NT2/D1 (cell line): ENCODE measurements around the gene RDM1.

Experiments used
- DNase-seq: peaks from one replicate; pipeline ENCODE4 v3.0.0-alpha.2; 2011; ENCODE audit warnings: low read depth, low spot score
- H3K27me3 ChIP-seq: 2 replicates; pipeline ENCODE4 v1.6.0; 2011; ENCODE audit warnings: mild to moderate bottlenecking; ENCODE audit not compliant: insufficient read length, insufficient read depth
- H3K36me3 ChIP-seq: 2 replicates; pipeline ENCODE4 v1.6.1; 2011; ENCODE audit warnings: mild to moderate bottlenecking, low read length, mixed read lengths; ENCODE audit not compliant: insufficient read depth, insufficient read length
- H3K4me1 ChIP-seq: 2 replicates; pipeline ENCODE4 v1.5.1; 2011; ENCODE audit not compliant: insufficient read depth, insufficient read length
- H3K4me3 ChIP-seq: 2 replicates; pipeline ENCODE4 v1.5.1; 2011; ENCODE audit warnings: low read depth; ENCODE audit not compliant: insufficient read length
- H3K9ac ChIP-seq: 2 replicates; pipeline ENCODE4 v1.6.0; 2011; ENCODE audit warnings: low read depth; ENCODE audit not compliant: insufficient read length
- H3K9me3 ChIP-seq: 2 replicates; pipeline ENCODE4 v1.5.1; 2011; ENCODE audit warnings: mild to moderate bottlenecking, low read length; ENCODE audit not compliant: insufficient read depth
- SUZ12 ChIP-seq: IDR thresholded peaks from 2 replicates; pipeline ENCODE4 v1.6.1; 2011; ENCODE audit not compliant: insufficient read length, insufficient read depth; ENCODE audit errors: extremely low read depth
- YY1 ChIP-seq: IDR thresholded peaks from 2 replicates; pipeline ENCODE4 v1.6.1; 2011; ENCODE audit not compliant: insufficient read length, insufficient read depth
- ZNF274 ChIP-seq: IDR thresholded peaks from 2 replicates; pipeline ENCODE4 v1.6.1; 2011; ENCODE audit warnings: mild to moderate bottlenecking, low read depth, low read length

The RDM1 gene

DNA sequence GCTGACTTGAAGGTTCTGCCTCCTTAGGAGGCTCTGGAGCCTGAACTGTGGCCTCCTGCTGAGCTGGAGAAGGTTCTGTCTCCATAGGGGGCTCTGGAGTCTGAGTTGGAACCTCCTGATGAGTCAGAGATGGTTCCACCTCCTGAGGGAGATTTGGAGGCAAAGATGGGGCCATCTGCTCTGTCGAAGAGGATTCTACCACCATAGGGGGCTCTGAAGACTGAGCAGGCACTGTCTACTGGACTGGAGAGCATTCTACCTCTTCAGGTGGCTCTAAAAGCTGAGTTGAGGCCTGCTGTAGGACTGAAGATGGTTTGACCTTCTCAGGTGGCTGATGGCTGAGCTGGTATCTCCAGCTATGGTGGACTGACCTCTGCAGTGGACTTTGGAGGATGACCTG is 16.2 kb downstream of the RDM1 start:
- no peak for DNase-seq
- Histone ChIP-seq H3K9ac (no peak overlapping the region), H3K36me3 (no peaks in the 10 kb centered on the region), H3K4me3 (no peak overlapping the region), H3K27me3 (no peaks in the 10 kb centered on the region), H3K9me3 (0 out of 2 replicates have a peak, but pooled peaks cover 6% of the 10 kb centered on the region), H3K4me1 (no peaks in the 10 kb centered on the region)
- TF ChIP-seq SUZ12 (no peak), YY1 (no peak), ZNF274 (no peak)

DNA sequence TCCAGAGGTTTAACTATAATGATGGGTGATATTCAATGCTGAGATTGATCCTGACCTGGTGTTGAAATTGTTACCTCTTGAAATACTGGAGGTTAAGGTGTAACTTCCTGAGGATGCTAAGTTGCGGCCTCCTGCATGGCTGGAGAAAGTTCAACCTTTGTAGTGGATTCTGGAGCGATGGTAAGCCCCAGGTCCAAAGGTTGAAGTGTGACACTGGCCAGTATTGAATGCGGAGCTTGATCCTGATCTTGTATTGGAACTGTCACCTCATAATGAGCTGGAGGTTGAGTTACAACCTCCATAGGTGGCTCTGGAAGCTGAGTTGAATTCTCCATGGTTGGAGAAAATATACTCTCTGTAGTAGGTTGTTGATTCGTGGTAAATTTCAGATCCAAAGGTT is 17.0 kb downstream of the RDM1 start:
- H3K9me3 ChIP-seq, result 0 out of 2 replicates have a peak, but pooled peaks cover 6% of the 10 kb centered on the region
- no peaks in the 10 kb centered on the region for H3K36me3 ChIP-seq
- H3K9ac ChIP-seq, result no peak overlapping the region
- H3K4me1 ChIP-seq, result no peaks in the 10 kb centered on the region
- no peak for DNase-seq
- no peak overlapping the region for H3K4me3 ChIP-seq
- no peaks in the 10 kb centered on the region for H3K27me3 ChIP-seq
- TF ChIP-seq ZNF274, result no peak
- TF ChIP-seq SUZ12, result no peak
- TF ChIP-seq YY1, result no peak

DNA sequence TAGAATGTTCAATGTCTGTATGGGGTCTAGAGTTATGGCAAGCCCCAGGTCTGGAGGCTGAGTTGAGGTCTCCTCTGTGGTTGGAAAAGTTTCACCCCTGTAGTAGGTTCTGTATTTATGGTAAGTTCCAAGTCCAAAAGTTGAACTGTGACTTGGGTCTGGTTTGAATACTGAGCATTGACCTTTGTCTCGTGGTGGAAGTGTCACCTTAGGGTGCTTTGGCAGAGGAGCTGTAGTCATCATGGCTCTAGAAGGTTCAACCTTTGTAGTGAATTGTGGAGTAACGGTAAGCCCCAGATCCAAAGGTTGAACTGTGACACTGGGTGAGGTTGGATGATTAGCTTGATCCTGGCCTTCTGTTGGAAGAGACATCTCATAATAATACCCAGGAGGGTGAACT is 17.6 kb downstream of the RDM1 start:
- H3K4me3 ChIP-seq, result no peak overlapping the region
- no peaks in the 10 kb centered on the region for H3K36me3 ChIP-seq
- H3K9ac ChIP-seq, result no peak overlapping the region
- no peaks in the 10 kb centered on the region for H3K4me1 ChIP-seq
- no peak for DNase-seq
- 0 out of 2 replicates have a peak, but pooled peaks cover 6% of the 10 kb centered on the region for H3K9me3 ChIP-seq
- H3K27me3 ChIP-seq, result no peaks in the 10 kb centered on the region
- TF ChIP-seq SUZ12 (no peak), ZNF274 (no peak), YY1 (no peak)

GRCh38 chr17:35912339-35912912 is 18.1 kb downstream of the RDM1 start:
- H3K4me3 ChIP-seq, result no peak overlapping the region
- 0 out of 2 replicates have a peak, but pooled peaks cover 6% of the 10 kb centered on the region for H3K9me3 ChIP-seq
- no peaks in the 10 kb centered on the region for H3K27me3 ChIP-seq
- no peak for DNase-seq
- H3K4me1 ChIP-seq, result no peaks in the 10 kb centered on the region
- no peak for TF ChIP-seq ZNF274
- no peak for TF ChIP-seq YY1
- no peak for TF ChIP-seq SUZ12
- H3K9ac ChIP-seq, result no peak overlapping the region
- H3K36me3 ChIP-seq, result no peaks in the 10 kb centered on the region

DNA sequence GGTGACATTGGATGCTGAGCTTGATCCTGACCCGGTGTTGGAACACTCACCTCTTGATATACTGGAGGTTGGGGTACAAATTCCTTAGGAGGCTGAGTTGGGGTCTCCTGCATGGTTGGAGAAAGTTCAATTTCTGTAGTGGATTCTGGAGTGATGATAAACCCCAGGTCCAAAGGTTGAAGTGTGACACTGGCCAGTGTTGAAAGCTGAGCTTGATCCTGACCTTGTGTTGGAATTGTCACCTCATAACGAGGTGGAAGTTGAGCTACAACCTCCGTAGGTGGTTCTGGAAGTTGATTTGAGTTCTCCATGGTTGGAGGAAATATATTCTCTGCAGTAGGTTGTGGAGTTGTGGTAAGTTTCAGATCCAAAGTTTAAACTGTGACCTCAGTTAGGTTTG is 21.2 kb downstream of the RDM1 start:
- H3K4me1 ChIP-seq, result no peaks in the 10 kb centered on the region
- no peaks in the 10 kb centered on the region for H3K27me3 ChIP-seq
- no peak for DNase-seq
- no peak for TF ChIP-seq ZNF274
- no peak for TF ChIP-seq YY1
- no peak for TF ChIP-seq SUZ12
- no peak overlapping the region for H3K9ac ChIP-seq
- H3K36me3 ChIP-seq, result no peaks in the 10 kb centered on the region
- H3K9me3 ChIP-seq, result 0 out of 2 replicates have a peak, but pooled peaks cover 6% of the 10 kb centered on the region
- no peak overlapping the region for H3K4me3 ChIP-seq

DNA sequence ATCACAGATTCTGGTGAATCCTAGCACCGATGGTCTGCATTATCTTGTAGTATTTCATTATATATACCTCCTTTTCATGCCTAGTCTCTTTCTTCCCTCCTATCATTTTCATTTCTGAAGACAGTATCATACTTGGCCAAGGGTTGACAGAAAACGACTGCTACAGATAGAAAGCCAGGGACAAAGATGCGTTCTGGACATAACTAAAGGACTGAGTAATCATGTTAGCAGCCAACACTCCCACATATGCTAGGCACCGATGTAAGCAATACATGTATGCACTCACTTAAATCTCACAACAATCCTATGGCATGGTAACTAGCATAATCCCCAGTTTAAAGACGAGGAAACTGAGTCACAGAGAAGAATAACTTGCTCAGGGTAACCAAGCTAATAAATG is 22.9 kb downstream of the RDM1 start:
- H3K9ac ChIP-seq, result no peak overlapping the region
- no peaks in the 10 kb centered on the region for H3K27me3 ChIP-seq
- no peak overlapping the region for H3K4me3 ChIP-seq
- TF ChIP-seq SUZ12 (no peak), ZNF274 (no peak), YY1 (no peak)
- no peaks in the 10 kb centered on the region for H3K4me1 ChIP-seq
- H3K36me3 ChIP-seq, result no peaks in the 10 kb centered on the region
- no peaks in the 10 kb centered on the region for H3K9me3 ChIP-seq
- no peak for DNase-seq

DNA sequence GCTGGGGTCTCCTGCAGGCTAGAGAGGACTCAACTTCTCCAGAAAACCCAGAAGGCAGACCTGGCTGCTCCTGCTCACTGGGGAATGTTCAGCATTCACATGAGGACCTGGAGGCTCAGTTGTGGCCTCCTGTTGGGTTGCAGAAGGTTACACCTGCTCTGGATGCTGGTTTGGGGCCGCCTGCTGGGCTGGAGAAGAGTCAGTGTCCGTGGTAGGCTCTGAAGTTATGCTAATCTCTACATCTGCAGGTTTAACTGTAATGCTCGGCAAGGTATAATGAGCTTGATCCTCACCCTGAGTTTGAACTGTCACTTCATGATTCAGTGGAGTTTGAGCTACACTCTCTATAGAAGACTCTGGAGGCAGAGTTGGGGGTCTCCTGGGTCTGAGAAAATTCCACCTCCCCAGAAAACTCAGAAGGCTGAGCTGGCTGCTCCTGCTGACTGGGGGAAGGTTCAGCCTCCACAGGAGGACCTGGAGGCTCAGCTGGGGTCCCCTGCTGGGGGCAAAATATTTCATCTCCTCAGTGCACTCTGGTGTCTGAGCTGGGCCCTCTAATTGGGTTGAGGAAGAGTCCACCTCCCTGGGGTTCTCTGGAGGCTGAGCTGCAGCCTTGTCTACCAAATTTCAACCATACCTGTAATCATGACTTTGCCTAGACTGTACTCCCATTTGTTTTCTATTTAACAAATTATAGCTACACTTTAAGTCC is 23.5 kb downstream of the RDM1 start:
- H3K4me1 ChIP-seq, result no peaks in the 10 kb centered on the region
- no peak overlapping the region for H3K4me3 ChIP-seq
- TF ChIP-seq SUZ12, result no peak
- TF ChIP-seq ZNF274, result no peak
- no peak for TF ChIP-seq YY1
- H3K9ac ChIP-seq, result no peak overlapping the region
- DNase-seq, result no peak
- no peaks in the 10 kb centered on the region for H3K27me3 ChIP-seq
- no peaks in the 10 kb centered on the region for H3K9me3 ChIP-seq
- no peaks in the 10 kb centered on the region for H3K36me3 ChIP-seq
